GM23338 (cell line): ENCODE data around the gene GJA8. TPM values are rescaled to one million over a fixed set of nuclear protein-coding genes. Genes with fewer than 3 reads are reported as not detected.
A peak's percentile ranks its signal among the peaks of the same experiment; 100 is the strongest.

Source experiments
- ATAC-seq: fragments of 200-7000 bp; cut with Tn5 transposase; 3 replicates; pipeline ENCODE4 v1.9.1; 2020
- DNase-seq: peaks from one replicate; pipeline ENCODE4 v3.0.0-alpha.2; 2015; ENCODE audit warnings: low spot score
- H2AFZ ChIP-seq: fragments of 200-600 bp; sonication (generic); 2 replicates; pipeline ENCODE4 v1.8.0; 2016; ENCODE audit warnings: antibody characterized with exemption, mild to moderate bottlenecking, moderate library complexity
- H3F3A ChIP-seq: fragments of 200-600 bp; sonication (generic); replicated peaks from 2 replicates; pipeline ENCODE4 v1.8.0; 2017; ENCODE audit warnings: antibody characterized with exemption, mixed run types, low read depth
- H3K27ac ChIP-seq: fragments of 200-600 bp; sonication (generic); 2 replicates; pipeline ENCODE4 v1.6.1; 2016; ENCODE audit warnings: low read depth
- H3K27me3 ChIP-seq: fragments of 200-600 bp; sonication (generic); 2 replicates; pipeline ENCODE4 v1.8.0; 2016; ENCODE audit warnings: mild to moderate bottlenecking, mixed run types, moderate library complexity; ENCODE audit not compliant: insufficient read depth
- H3K36me3 ChIP-seq: fragments of 200-600 bp; sonication (generic); 2 replicates; pipeline ENCODE4 v1.8.0; 2016; ENCODE audit warnings: mild to moderate bottlenecking; ENCODE audit not compliant: insufficient read depth
- H3K4me1 ChIP-seq: fragments of 200-600 bp; sonication (generic); 2 replicates; pipeline ENCODE4 v1.8.0; 2016; ENCODE audit warnings: mild to moderate bottlenecking, moderate library complexity; ENCODE audit not compliant: insufficient read depth
- H3K4me2 ChIP-seq: fragments of 200-600 bp; sonication (generic); 2 replicates; pipeline ENCODE4 v1.7.1; 2017; ENCODE audit warnings: mixed run types
- H3K4me3 ChIP-seq: fragments of 200-600 bp; sonication (generic); 2 replicates; pipeline ENCODE4 v1.6.1; 2016; ENCODE audit warnings: mixed run types
- H3K79me2 ChIP-seq: fragments of 200-600 bp; sonication (generic); replicated peaks from 2 replicates; pipeline ENCODE4 v1.8.0; 2017; ENCODE audit warnings: mild to moderate bottlenecking; ENCODE audit not compliant: insufficient read depth
- H3K9me2 ChIP-seq: fragments of 200-600 bp; sonication (generic); 2 replicates; pipeline ENCODE4 v1.8.0; 2017; ENCODE audit not compliant: insufficient read depth
- H4K20me1 ChIP-seq: fragments of 200-600 bp; sonication (generic); replicated peaks from 2 replicates; pipeline ENCODE4 v1.8.0; 2017; ENCODE audit warnings: mild to moderate bottlenecking; ENCODE audit not compliant: insufficient read depth
- H3K27ac Mint-ChIP-seq: 2 replicates; pipeline ENCODE4 v1.8.0; 2020; ENCODE audit warnings: inconsistent platforms, mild to moderate bottlenecking, moderate library complexity, mixed read lengths
- H3K27me3 Mint-ChIP-seq: 3 replicates; pipeline ENCODE4 v1.8.0; 2022; ENCODE audit warnings: low read depth, mild to moderate bottlenecking, moderate library complexity, mixed read lengths, inconsistent platforms; ENCODE audit not compliant: insufficient read depth, poor library complexity
- H3K36me3 Mint-ChIP-seq: 3 replicates; pipeline ENCODE4 v1.8.0; 2021; ENCODE audit warnings: low read depth, mild to moderate bottlenecking, inconsistent platforms, moderate library complexity, mixed read lengths
- H3K4me1 Mint-ChIP-seq: 3 replicates; pipeline ENCODE4 v1.8.0; 2020; ENCODE audit warnings: mild to moderate bottlenecking, inconsistent platforms, mixed read lengths
- H3K4me3 Mint-ChIP-seq: 3 replicates; pipeline ENCODE4 v1.8.0; 2021; ENCODE audit warnings: moderate library complexity, mild to moderate bottlenecking, inconsistent platforms, mixed read lengths
- H3K9me3 Mint-ChIP-seq: 3 replicates; pipeline ENCODE4 v1.8.0; 2020; ENCODE audit warnings: moderate library complexity, mild to moderate bottlenecking, inconsistent platforms, mixed read lengths
- CTCF ChIP-seq, 2 experiments: fragments of 200-600 bp in 1 of 2; sonication (generic) in 1 of 2; conservative IDR thresholded peaks; 2 replicates each; pipeline versions ENCODE4 v1.5.1 to v1.6.1; 2016 to 2017; ENCODE audit warnings: antibody characterized with exemption in 2 of 2, low read depth in 2 of 2, mild to moderate bottlenecking in 2 of 2, moderate library complexity in 1 of 2
- EZH2 ChIP-seq: fragments of 200-600 bp; sonication (generic); IDR thresholded peaks from one replicate; pipeline ENCODE4 v1.8.0; 2017; ENCODE audit warnings: antibody characterized with exemption, mild to moderate bottlenecking, low read depth; ENCODE audit not compliant: unreplicated experiment
- EZH2phosphoT487 ChIP-seq: fragments of 200-600 bp; sonication (generic); IDR thresholded peaks from one replicate; pipeline ENCODE4 v1.8.1; 2018; ENCODE audit warnings: antibody characterized with exemption; ENCODE audit not compliant: unreplicated experiment
- NANOG ChIP-seq: IDR thresholded peaks from 2 replicates; pipeline ENCODE4 v1.6.1; 2016; ENCODE audit warnings: antibody characterized with exemption, borderline replicate concordance
- POLR2AphosphoS5 ChIP-seq: IDR thresholded peaks from 2 replicates; pipeline ENCODE4 v1.6.1; 2016; ENCODE audit warnings: antibody characterized with exemption, low read depth
- polyA plus RNA-seq: library from polyadenylated mRNA; unstranded; fragments of >200 nt; fragmentation: Nextera tagmentation; extraction: Ambion mirVana; gene quantifications from 2 replicates; pipeline ENCODE4 v1.2.1, GENCODE V29; 2016
- total RNA-seq: library from RNA; depleted of rRNA; stranded (reverse); fragments of >200 nt; shearing (Covaris generic); gene quantifications from 2 replicates; pipeline ENCODE4 v1.2.3, GENCODE V29; 2014

Gene GJA8
- total and polyA plus RNA-seq, 2 experiments from 2014 or later: not detected

- H3K36me3 Mint-ChIP-seq: no peaks in the 10 kb centered on the region
- Histone ChIP-seq H2AFZ (no peak overlapping the region), H3K9me2 (no peaks in the 10 kb centered on the region), H3F3A (no peaks in the 10 kb centered on the region), H3K4me1 (no peaks in the 10 kb centered on the region), H3K79me2 (no peaks in the 10 kb centered on the region), H3K27ac (no peak overlapping the region), H3K4me3 (no peak overlapping the region), H4K20me1 (no peaks in the 10 kb centered on the region), H3K27me3 (no peaks in the 10 kb centered on the region), H3K4me2 (no peak overlapping the region), H3K36me3 (no peaks in the 10 kb centered on the region)
- H3K4me1 Mint-ChIP-seq: no peaks in the 10 kb centered on the region
- no peak for TF ChIP-seq EZH2
- no peak for TF ChIP-seq POLR2AphosphoS5
- ATAC-seq (no peak), DNase-seq (no peak)
- no peak overlapping the region for H3K27ac Mint-ChIP-seq
- no peak overlapping the region for H3K4me3 Mint-ChIP-seq
- no peaks in the 10 kb centered on the region for H3K9me3 Mint-ChIP-seq
- H3K27me3 Mint-ChIP-seq: peaks cover 3% of the 10 kb centered on the region
These were observed 2.1 kb downstream of the GJA8 start for GRCh38 chr1:147904726-147905125.

- Histone ChIP-seq H3K27me3 (no peaks in the 10 kb centered on the region), H3K36me3 (no peaks in the 10 kb centered on the region), H4K20me1 (no peaks in the 10 kb centered on the region), H3K4me2 (no peak overlapping the region), H3K27ac (no peak overlapping the region), H3K4me3 (no peak overlapping the region), H3K9me2 (no peaks in the 10 kb centered on the region), H3K4me1 (no peaks in the 10 kb centered on the region), H3K79me2 (no peaks in the 10 kb centered on the region), H3F3A (no peaks in the 10 kb centered on the region), H2AFZ (no peak overlapping the region)
- H3K4me3 Mint-ChIP-seq: no peak overlapping the region
- no peaks in the 10 kb centered on the region for H3K27me3 Mint-ChIP-seq
- no peaks in the 10 kb centered on the region for H3K4me1 Mint-ChIP-seq
- H3K36me3 Mint-ChIP-seq: no peaks in the 10 kb centered on the region
- H3K9me3 Mint-ChIP-seq: no peaks in the 10 kb centered on the region
- no peak for DNase-seq
- ATAC-seq: no peak
- no peak overlapping the region for H3K27ac Mint-ChIP-seq
- TF ChIP-seq NANOG: no peak
These were observed 5.4 kb downstream of the GJA8 start for GRCh38 chr1:147907786-147908509.

- no peaks in the 10 kb centered on the region for H3K27me3 ChIP-seq
- no peaks in the 10 kb centered on the region for H3K9me2 ChIP-seq
- H3K27me3 Mint-ChIP-seq: no peaks in the 10 kb centered on the region
- TF ChIP-seq EZH2phosphoT487 (no peak), CTCF (conservative IDR thresholded peaks at IDR 0.05; ENCODE audit: low read depth in 2 of 2) (peak in 1 of 2 experiments; percentile 26; a peak in 2 of 4 replicates)
- no peak overlapping the region for H3K4me2 ChIP-seq
- no peaks in the 10 kb centered on the region for H3K9me3 Mint-ChIP-seq
- ATAC-seq (no peak), DNase-seq (no peak)
- H4K20me1 ChIP-seq: no peaks in the 10 kb centered on the region
- no peaks in the 10 kb centered on the region for H3K36me3 ChIP-seq
- H3K79me2 ChIP-seq: no peaks in the 10 kb centered on the region
- H3K4me1 Mint-ChIP-seq: no peaks in the 10 kb centered on the region
- H3F3A ChIP-seq: no peaks in the 10 kb centered on the region
- H3K36me3 Mint-ChIP-seq: no peaks in the 10 kb centered on the region
- no peak overlapping the region for H3K4me3 Mint-ChIP-seq
- H3K4me1 ChIP-seq: no peaks in the 10 kb centered on the region
- H3K27ac Mint-ChIP-seq: no peak overlapping the region
- H2AFZ ChIP-seq: no peak overlapping the region
- no peak overlapping the region for H3K27ac ChIP-seq
- no peak overlapping the region for H3K4me3 ChIP-seq
These were observed 10.0 kb downstream of the GJA8 start for GRCh38 chr1:147912553-147912952.
